SK-N-MC (cell line): Measurements from ENCODE around the gene EEFSEC.

Experiments used
- DNase-seq: peaks from one replicate; pipeline ENCODE4 v3.0.0-alpha.2; 2011; ENCODE audit warnings: low read depth, low spot score
- H3K27ac ChIP-seq: fragments of 200-600 bp; sonication (generic); 2 replicates; pipeline ENCODE4 v1.5.1; 2016; ENCODE audit warnings: mixed run types
- H3K36me3 ChIP-seq: fragments of 200-600 bp; sonication (generic); 2 replicates; pipeline ENCODE4 v1.6.1; 2017; ENCODE audit warnings: antibody characterized with exemption, low read length, mixed read lengths; ENCODE audit not compliant: insufficient read depth
- H3K4me3 ChIP-seq: fragments of 200-600 bp; sonication (generic); 2 replicates; pipeline ENCODE4 v1.5.1; 2016
- H3K9ac ChIP-seq: fragments of 200-600 bp; sonication (generic); 2 replicates; pipeline ENCODE4 v1.8.0; 2017; ENCODE audit warnings: mixed run types, mixed read lengths; ENCODE audit not compliant: insufficient read length
- H3K9me3 ChIP-seq: fragments of 200-600 bp; sonication (generic); 2 replicates; pipeline ENCODE4 v1.6.1; 2017; ENCODE audit warnings: low read depth, mild to moderate bottlenecking, antibody characterized with exemption, low read length, moderate library complexity, mixed read lengths
- EZH2 ChIP-seq: fragments of 200-600 bp; sonication (generic); IDR thresholded peaks from one replicate; pipeline ENCODE4 v1.6.1; 2017; ENCODE audit warnings: antibody characterized with exemption
- FOXP2 ChIP-seq: optimal IDR thresholded peaks from 2 replicates; pipeline ENCODE3; 2011; ENCODE audit warnings: mild to moderate bottlenecking, moderate library complexity; ENCODE audit not compliant: insufficient read depth; ENCODE audit errors: extremely low read length, control extremely low read depth
- POLR2AphosphoS5 ChIP-seq: IDR thresholded peaks from 2 replicates; pipeline ENCODE4 v1.6.1; 2012; ENCODE audit warnings: mild to moderate bottlenecking, low read depth, low read length, borderline replicate concordance

Gene EEFSEC

DNA sequence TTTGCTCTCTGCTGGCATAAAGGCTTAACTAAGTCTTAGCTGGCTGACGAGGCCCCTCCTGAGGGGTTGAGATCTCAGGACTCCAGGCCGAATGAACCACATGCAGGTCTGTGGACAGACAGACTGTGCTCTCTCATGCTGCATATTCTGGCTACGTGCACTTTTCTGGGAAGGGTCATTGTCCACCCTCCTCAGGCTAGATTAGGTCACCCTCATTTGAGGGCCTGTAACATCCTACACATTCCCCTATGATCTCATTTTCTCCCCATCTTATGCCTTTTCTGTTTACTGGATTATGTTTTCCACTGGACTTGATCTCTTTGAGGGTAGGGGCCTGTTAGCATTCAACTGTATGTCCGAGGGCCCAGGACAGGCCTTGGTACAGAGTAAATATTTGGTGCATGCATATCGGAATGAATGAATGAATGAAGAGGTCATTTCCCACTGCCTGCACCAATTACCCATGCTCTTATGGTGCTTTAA lies 13.7 kb downstream of the EEFSEC start:
- DNase-seq, result no peak
- H3K27ac ChIP-seq, result no peak overlapping the region
- no peak for TF ChIP-seq EZH2
- no peak for TF ChIP-seq POLR2AphosphoS5
- TF ChIP-seq FOXP2, result no peak
- no peaks in the 10 kb centered on the region for H3K36me3 ChIP-seq
- no peaks in the 10 kb centered on the region for H3K9me3 ChIP-seq
- H3K9ac ChIP-seq, result no peak overlapping the region
- H3K4me3 ChIP-seq, result no peak overlapping the region

DNA sequence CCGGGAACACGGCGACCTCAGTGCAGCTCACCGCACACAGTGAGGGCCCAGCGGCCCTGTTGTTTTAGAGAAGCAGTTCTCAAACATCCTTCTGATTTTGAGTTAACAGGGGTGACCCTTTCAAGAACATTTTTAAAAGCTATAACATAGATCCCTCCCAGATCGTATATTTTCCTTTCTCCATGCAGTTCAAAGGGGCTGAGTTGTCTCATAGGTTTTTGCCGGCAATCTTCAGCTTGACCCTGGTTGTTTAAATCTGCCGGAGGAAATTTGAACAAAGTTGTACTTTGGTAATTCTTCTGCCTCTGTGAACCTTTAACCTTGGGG lies 14.3 kb downstream of the EEFSEC start:
- H3K36me3 ChIP-seq, result no peaks in the 10 kb centered on the region
- peak overlapping the region; percentile 32 for H3K9ac ChIP-seq
- no peak for TF ChIP-seq EZH2
- no peak for TF ChIP-seq FOXP2
- no peak for TF ChIP-seq POLR2AphosphoS5
- no peak overlapping the region for H3K4me3 ChIP-seq
- H3K9me3 ChIP-seq, result no peaks in the 10 kb centered on the region
- DNase-seq, result no peak
- H3K27ac ChIP-seq, result no peak overlapping the region

- Histone ChIP-seq H3K27ac (no peak overlapping the region), H3K36me3 (no peaks in the 10 kb centered on the region), H3K9ac (peak overlapping the region; percentile 32), H3K4me3 (no peak overlapping the region), H3K9me3 (no peaks in the 10 kb centered on the region)
- no peak for TF ChIP-seq POLR2AphosphoS5
- no peak for TF ChIP-seq EZH2
- no peak for TF ChIP-seq FOXP2
- DNase-seq, result no peak
These were observed 14.8 kb downstream of the EEFSEC start for GRCh38 chr3:128167973-128168674.

DNA sequence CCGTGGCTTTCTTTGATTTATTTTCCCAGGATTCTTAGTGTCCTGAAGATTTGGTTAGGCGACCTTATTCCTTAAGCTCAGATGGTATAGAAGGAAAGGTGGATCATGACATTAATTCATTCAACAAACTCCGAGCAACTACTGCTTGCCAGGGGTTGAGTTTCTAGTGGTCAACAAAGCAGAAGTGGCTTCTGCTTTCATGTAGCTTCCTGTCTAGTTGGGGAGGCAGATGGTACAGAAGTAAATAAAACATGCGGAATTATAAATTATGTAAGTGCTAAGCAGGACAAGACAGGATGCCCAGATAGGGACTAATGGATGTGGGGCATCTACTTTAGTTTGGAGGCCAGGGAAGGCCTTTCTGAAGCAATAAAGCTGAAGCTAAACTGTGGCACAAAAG lies 15.6 kb downstream of the EEFSEC start:
- Histone ChIP-seq H3K9ac (no peak overlapping the region), H3K36me3 (no peaks in the 10 kb centered on the region), H3K4me3 (no peak overlapping the region), H3K27ac (no peak overlapping the region), H3K9me3 (no peaks in the 10 kb centered on the region)
- TF ChIP-seq POLR2AphosphoS5, result no peak
- TF ChIP-seq FOXP2, result no peak
- DNase-seq, result no peak

GRCh38 chr3:128170866-128171516 lies 17.7 kb downstream of the EEFSEC start:
- peak overlapping the region; percentile 13 for H3K9ac ChIP-seq
- H3K27ac ChIP-seq, result no peak overlapping the region
- peak; percentile 11 for TF ChIP-seq FOXP2
- no peak for TF ChIP-seq EZH2
- TF ChIP-seq POLR2AphosphoS5, result no peak
- no peaks in the 10 kb centered on the region for H3K9me3 ChIP-seq
- H3K36me3 ChIP-seq, result no peaks in the 10 kb centered on the region
- no peak overlapping the region for H3K4me3 ChIP-seq
- no peak for DNase-seq

DNA sequence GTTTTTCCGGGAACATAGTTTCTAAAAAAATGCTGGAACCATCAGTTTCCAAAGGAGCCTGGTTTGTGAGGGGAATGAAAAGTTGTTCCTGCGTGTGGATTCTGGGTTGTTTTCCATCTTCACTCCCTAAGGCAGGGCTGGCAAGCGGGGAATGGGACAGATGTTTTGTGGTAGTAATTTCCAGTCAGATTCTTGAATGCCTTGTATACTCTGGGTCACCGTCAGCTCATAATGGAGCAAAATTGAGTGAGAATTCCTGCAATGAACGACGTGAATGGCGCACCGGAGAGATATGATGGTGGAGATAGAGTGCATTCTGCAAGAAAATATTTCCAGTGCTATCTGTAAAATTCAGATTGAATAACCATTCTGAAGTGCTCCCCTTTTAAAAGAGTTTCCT lies 19.9 kb downstream of the EEFSEC start:
- Histone ChIP-seq H3K36me3 (no peaks in the 10 kb centered on the region), H3K4me3 (no peak overlapping the region), H3K27ac (no peak overlapping the region), H3K9me3 (no peaks in the 10 kb centered on the region), H3K9ac (no peak overlapping the region)
- DNase-seq, result no peak
- TF ChIP-seq POLR2AphosphoS5 (no peak), EZH2 (no peak), FOXP2 (no peak)

DNA sequence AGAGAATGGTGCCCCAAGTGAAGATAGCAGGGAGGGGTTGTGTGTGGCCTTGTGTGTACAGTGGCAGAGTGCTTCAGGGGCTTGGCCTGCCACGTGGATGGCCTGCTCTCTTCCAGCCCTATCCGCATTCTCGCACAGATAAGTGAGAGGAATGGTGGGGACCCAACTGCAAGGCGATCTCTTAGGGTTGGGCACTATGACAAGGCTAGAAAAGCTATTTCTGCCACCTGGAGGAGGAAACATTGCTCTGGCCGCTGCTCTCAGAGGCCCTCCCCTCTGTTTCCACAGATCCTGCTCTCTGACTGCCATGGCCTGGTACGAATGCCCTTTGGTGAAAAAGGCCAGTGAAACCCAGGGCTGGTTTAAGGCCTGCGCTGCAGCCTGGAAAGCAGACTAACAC lies 20.6 kb downstream of the EEFSEC start:
- no peak for DNase-seq
- no peak for TF ChIP-seq POLR2AphosphoS5
- no peak for TF ChIP-seq FOXP2
- no peak for TF ChIP-seq EZH2
- Histone ChIP-seq H3K27ac (no peak overlapping the region), H3K9me3 (no peaks in the 10 kb centered on the region), H3K4me3 (no peak overlapping the region), H3K36me3 (no peaks in the 10 kb centered on the region), H3K9ac (no peak overlapping the region)

GRCh38 chr3:128174675-128175590 lies 21.7 kb downstream of the EEFSEC start:
- no peak for TF ChIP-seq FOXP2
- no peak for TF ChIP-seq POLR2AphosphoS5
- no peak for TF ChIP-seq EZH2
- no peaks in the 10 kb centered on the region for H3K36me3 ChIP-seq
- DNase-seq, result no peak
- no peaks in the 10 kb centered on the region for H3K9me3 ChIP-seq
- no peak overlapping the region for H3K9ac ChIP-seq
- no peak overlapping the region for H3K4me3 ChIP-seq
- peak overlapping the region; percentile 35 for H3K27ac ChIP-seq
